D721Med (cell line): ENCODE data around the gene FBN2.

Experiments
- DNase-seq: peaks from one replicate; pipeline ENCODE4 v3.0.0; 2011; ENCODE audit warnings: low spot score; ENCODE audit not compliant: insufficient read length
- FAIRE-seq: peaks from 2 replicates; lab custom pipeline; 2011; peaks lifted over from hg19 to GRCh38; lab: Jason Lieb, UNC
- CTCF ChIP-seq: IDR thresholded peaks from 2 replicates; pipeline ENCODE4 v1.5.1; 2012; ENCODE audit warnings: mild to moderate bottlenecking, control low read depth; ENCODE audit not compliant: insufficient read depth; ENCODE audit errors: missing control alignments

FBN2 gene

GRCh38 chr5:128353441-128354107 lies 184.5 kb downstream of the FBN2 start:
- no peak for DNase-seq
- peak; percentile 16 for FAIRE-seq
- no peak for TF ChIP-seq CTCF

- FAIRE-seq: no peak
- DNase-seq: no peak
- no peak for TF ChIP-seq CTCF
These were observed 187.3 kb downstream of the FBN2 start for GRCh38 chr5:128350705-128351104.

- DNase-seq: no peak
- no peak for TF ChIP-seq CTCF
- no peak for FAIRE-seq
These were observed 188.8 kb downstream of the FBN2 start for GRCh38 chr5:128349044-128349858.

- FAIRE-seq: no peak
- TF ChIP-seq CTCF: no peak
- DNase-seq: no peak
These were observed 192.0 kb downstream of the FBN2 start for GRCh38 chr5:128346038-128346437.

- no peak for DNase-seq
- no peak for FAIRE-seq
- TF ChIP-seq CTCF: no peak
These were observed 192.8 kb downstream of the FBN2 start for GRCh38 chr5:128345247-128345646.

GRCh38 chr5:128343168-128343567 lies 194.9 kb downstream of the FBN2 start:
- no peak for TF ChIP-seq CTCF
- no peak for DNase-seq
- no peak for FAIRE-seq

- no peak for DNase-seq
- no peak for FAIRE-seq
- no peak for TF ChIP-seq CTCF
These were observed 197.0 kb downstream of the FBN2 start for GRCh38 chr5:128341056-128341455.
